ENCODE data around the gene C17orf58. TPM values are rescaled to one million over a fixed set of nuclear protein-coding genes. Genes with fewer than 3 reads are reported as not detected.
"Not testable (repeated sequence)": the region's sequence is repeated elsewhere in the genome, so short reads cannot be mapped to it uniquely, and the experiment has no call there.

C17orf58 gene
- total and polyA plus RNA-seq, 2 donors (not counting 1 experiment from before 2014, with no cell fraction given): 1.0 to 2.8 TPM

DNA sequence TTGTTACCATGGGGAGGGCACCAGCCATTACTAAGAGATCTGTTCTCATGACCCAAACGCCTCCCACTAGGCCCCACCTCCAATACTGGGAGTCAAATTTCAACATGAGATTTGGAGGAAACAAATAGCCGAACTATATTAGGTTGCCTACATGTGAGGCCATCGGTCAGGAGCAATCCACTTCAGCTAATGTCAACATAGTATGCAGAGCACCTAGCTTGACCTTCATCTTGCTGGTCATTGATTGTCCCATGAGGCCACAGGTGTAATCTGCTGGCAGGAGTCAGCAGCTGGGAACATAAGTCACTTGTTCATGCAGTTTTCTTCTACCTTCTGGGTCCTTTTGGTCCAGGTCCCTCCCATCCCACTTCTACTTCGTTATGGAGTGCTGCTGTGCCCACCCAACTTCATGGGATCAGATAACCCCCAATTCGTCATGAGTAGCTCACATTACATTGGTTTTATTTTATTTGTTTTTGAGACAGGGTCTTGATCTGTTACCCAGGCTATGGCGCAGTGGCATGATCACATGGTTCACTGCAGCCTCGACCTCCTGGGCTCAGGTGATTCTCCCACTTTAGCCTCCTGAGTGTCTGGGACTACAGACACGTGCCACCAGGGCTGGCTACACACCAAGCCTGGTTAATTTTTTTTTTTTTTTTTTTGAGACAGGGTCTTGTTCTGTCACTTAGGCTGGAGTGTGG is 33.4 kb upstream of the C17orf58 start:
- DNase-seq (no peak), ATAC-seq (ENCODE audit: low read depth) (no peak)
- no peaks in the 10 kb centered on the region for H3K4me1 Mint-ChIP-seq
- no peak overlapping the region for H3K27ac Mint-ChIP-seq
- no peak overlapping the region for H3K4me3 ChIP-seq (ENCODE audit: control extremely low read depth in 1 of 5, extremely low read depth in 1 of 5, insufficient read depth in 1 of 5, low read depth in 2 of 5, low read length in 4 of 5)
- ChIA-PET CTCF (interaction anchor here (0.7 to 1.2 kb wide), 2 partner anchors 437 to 655 kb away, joined by 3 to 4 read pairs; no protein-coding TSS in a partner anchor), POLR2A (no interaction called here)
- H2AFZ ChIP-seq (ENCODE audit: insufficient read depth, low read depth, low read length, poor library complexity, severe bottlenecking): no peak overlapping the region
- no peaks in the 10 kb centered on the region for H3K4me1 ChIP-seq (ENCODE audit: control insufficient read depth in 2 of 2, insufficient read depth in 2 of 2, low read length in 2 of 2)
- 89% methylated on average over 4 of the region's 8 CpGs for WGBS (ENCODE audit: insufficient coverage)
- no peaks in the 10 kb centered on the region for H3K9me3 Mint-ChIP-seq (ENCODE audit: insufficient read depth)
- TF ChIP-seq, protein P1, sequence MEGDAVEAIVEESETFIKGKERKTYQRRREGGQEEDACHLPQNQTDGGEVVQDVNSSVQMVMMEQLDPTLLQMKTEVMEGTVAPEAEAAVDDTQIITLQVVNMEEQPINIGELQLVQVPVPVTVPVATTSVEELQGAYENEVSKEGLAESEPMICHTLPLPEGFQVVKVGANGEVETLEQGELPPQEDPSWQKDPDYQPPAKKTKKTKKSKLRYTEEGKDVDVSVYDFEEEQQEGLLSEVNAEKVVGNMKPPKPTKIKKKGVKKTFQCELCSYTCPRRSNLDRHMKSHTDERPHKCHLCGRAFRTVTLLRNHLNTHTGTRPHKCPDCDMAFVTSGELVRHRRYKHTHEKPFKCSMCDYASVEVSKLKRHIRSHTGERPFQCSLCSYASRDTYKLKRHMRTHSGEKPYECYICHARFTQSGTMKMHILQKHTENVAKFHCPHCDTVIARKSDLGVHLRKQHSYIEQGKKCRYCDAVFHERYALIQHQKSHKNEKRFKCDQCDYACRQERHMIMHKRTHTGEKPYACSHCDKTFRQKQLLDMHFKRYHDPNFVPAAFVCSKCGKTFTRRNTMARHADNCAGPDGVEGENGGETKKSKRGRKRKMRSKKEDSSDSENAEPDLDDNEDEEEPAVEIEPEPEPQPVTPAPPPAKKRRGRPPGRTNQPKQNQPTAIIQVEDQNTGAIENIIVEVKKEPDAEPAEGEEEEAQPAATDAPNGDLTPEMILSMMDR (IDR thresholded peaks at IDR 0.05): no peak
- no peak for TF ChIP-seq EZH2 (IDR thresholded peaks at IDR 0.05; ENCODE audit: borderline replicate concordance, insufficient read depth, low read depth, low read length, poor library complexity, severe bottlenecking)
- no peak overlapping the region for H3K4me2 ChIP-seq (replicated peaks; ENCODE audit: low read depth, low read length, poor library complexity, severe bottlenecking)
- H3K9me3 ChIP-seq (ENCODE audit: control extremely low read depth in 1 of 3, control insufficient read depth in 2 of 3, insufficient read depth in 1 of 3, low read length in 2 of 3): no peaks in the 10 kb centered on the region
- H3K4me3 Mint-ChIP-seq: no peak overlapping the region
- no peaks in the 10 kb centered on the region for H3K27me3 ChIP-seq (replicated peaks in 1 of 4; ENCODE audit: control extremely low read depth in 1 of 4, control insufficient read depth in 3 of 4, insufficient read depth in 4 of 4, low read length in 3 of 4)
- H3K36me3 ChIP-seq (replicated peaks in 1 of 2; ENCODE audit: control extremely low read depth in 1 of 2, control insufficient read depth in 1 of 2, extremely low read depth in 1 of 2, insufficient read depth in 2 of 2, low read length in 1 of 2): no peaks in the 10 kb centered on the region
- H3K27me3 Mint-ChIP-seq: no peaks in the 10 kb centered on the region
- intact Hi-C loops (cut with micrococcal nuclease): loop anchor here (10.0 kb wide), 1 partner anchor 175 kb away; no protein-coding TSS in a partner anchor
- H3K9ac ChIP-seq (ENCODE audit: low read length): no peak overlapping the region
- H3K27ac ChIP-seq (ENCODE audit: low read length in 2 of 2): no peak overlapping the region
- no peaks in the 10 kb centered on the region for H3K79me2 ChIP-seq (ENCODE audit: control insufficient read depth, insufficient read depth, low read length)
- H4K20me1 ChIP-seq (ENCODE audit: control insufficient read depth, insufficient read depth, low read length, poor library complexity, severe bottlenecking): no peaks in the 10 kb centered on the region

- H3K4me2 ChIP-seq (replicated peaks; ENCODE audit: low read depth, low read length, poor library complexity, severe bottlenecking); POLR2A ChIA-PET; H3K9me3 ChIP-seq (ENCODE audit: control extremely low read depth in 1 of 3, control insufficient read depth in 2 of 3, insufficient read depth in 1 of 3, low read length in 2 of 3); H3K9ac ChIP-seq (ENCODE audit: low read length); H3K9me3 Mint-ChIP-seq (ENCODE audit: insufficient read depth); H3K36me3 ChIP-seq (replicated peaks in 1 of 2; ENCODE audit: control extremely low read depth in 1 of 2, control insufficient read depth in 1 of 2, extremely low read depth in 1 of 2, insufficient read depth in 2 of 2, low read length in 1 of 2); H3K4me3 ChIP-seq (ENCODE audit: control extremely low read depth in 1 of 5, extremely low read depth in 1 of 5, insufficient read depth in 1 of 5, low read depth in 2 of 5, low read length in 4 of 5); H3K79me2 ChIP-seq (ENCODE audit: control insufficient read depth, insufficient read depth, low read length); DNase-seq; H3K4me3 Mint-ChIP-seq; intact Hi-C loops (cut with micrococcal nuclease); H3K27me3 Mint-ChIP-seq; H4K20me1 ChIP-seq (ENCODE audit: control insufficient read depth, insufficient read depth, low read length, poor library complexity, severe bottlenecking); ATAC-seq (ENCODE audit: low read depth); H2AFZ ChIP-seq (ENCODE audit: insufficient read depth, low read depth, low read length, poor library complexity, severe bottlenecking); H3K27ac ChIP-seq (ENCODE audit: low read length in 2 of 2); H3K27ac Mint-ChIP-seq; H3K27me3 ChIP-seq (replicated peaks in 1 of 4; ENCODE audit: control extremely low read depth in 1 of 4, control insufficient read depth in 3 of 4, insufficient read depth in 4 of 4, low read length in 3 of 4): not testable (repeated sequence)
- H3K4me1 ChIP-seq (ENCODE audit: control insufficient read depth in 2 of 2, insufficient read depth in 2 of 2, low read length in 2 of 2): peaks cover 7 to 14% of the 10 kb centered on the region in 2 donors
- WGBS (ENCODE audit: insufficient coverage): 97% methylated on average over 11 of the region's 15 CpGs
- CTCF ChIA-PET: interaction anchor here (1.1 kb wide), 1 partner anchor 36 kb away, joined by 4 read pairs; no protein-coding TSS in a partner anchor
- peaks cover 16% of the 10 kb centered on the region for H3K4me1 Mint-ChIP-seq
These were observed 26.3 kb upstream of the C17orf58 start for GRCh38 chr17:68022547-68022946.

Measured in B cell (primary cell).